ENCODE data around the gene CD244.

The CD244 gene

GRCh38 chr1:160844447-160845232 lies 18.0 kb downstream of the CD244 start:
- no peak for DNase-seq

GRCh38 chr1:160841079-160841478 lies 21.6 kb downstream of the CD244 start:
- no peak for DNase-seq

GRCh38 chr1:160839746-160840145 lies 22.9 kb downstream of the CD244 start:
- no peak for DNase-seq

GRCh38 chr1:160838888-160839287 lies 23.8 kb downstream of the CD244 start:
- DNase-seq = no peak

- DNase-seq = peak; percentile 54
These were observed 25.0 kb downstream of the CD244 start for GRCh38 chr1:160837558-160838205.

GRCh38 chr1:160836981-160837557 lies 25.6 kb downstream of the CD244 start:
- DNase-seq = peak; percentile 21

DNA sequence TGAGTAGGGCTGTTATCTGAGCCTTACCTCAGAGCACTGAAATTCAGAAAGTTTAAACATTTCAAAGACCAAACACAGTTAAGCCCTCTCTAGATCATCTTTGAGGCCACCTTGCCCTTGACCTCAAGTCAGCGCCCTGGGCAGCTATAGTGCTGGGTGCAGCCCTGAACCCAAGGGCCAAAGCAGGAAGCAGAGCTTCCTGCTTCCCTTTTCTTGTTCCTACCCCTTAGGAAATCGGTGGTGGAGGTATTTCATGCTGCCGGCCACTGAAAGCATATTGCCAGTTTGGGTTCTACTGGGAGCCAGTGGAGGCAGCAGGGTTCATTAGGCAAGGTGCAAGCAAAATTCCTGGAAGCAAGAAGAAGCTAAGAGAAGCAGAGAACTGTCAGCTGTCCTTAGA lies 26.1 kb downstream of the CD244 start:
- DNase-seq = no peak

GRCh38 chr1:160835751-160836150 lies 26.9 kb downstream of the CD244 start:
- no peak for DNase-seq

DNA sequence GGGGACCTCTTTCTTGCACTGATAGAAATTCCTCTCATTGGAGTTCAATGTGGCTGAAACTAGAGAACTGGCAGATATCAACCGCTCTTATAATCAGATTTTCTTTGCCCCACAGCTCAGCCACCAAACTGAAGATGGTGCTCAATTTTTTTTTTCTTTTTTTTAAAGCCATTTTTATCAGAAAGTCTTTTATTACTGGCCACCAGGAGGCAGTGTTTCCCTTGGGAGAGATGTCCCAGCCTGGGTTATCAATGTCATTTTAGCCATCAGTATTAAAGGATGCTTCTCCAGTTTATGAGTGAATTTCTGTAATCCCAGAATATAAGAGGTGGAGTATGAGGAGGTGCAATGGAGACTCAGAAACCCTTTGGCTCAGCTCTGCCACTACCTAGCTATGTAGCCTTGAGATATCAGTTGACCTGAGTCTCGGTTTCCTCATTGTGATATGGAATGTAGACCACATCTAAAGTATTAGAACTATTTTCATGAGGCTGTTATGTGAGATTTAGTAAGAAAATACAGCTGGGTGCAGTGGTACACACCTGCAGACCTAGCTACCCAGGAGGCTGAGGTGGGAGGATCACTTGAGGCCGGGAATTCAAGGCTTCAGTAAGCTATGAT lies 27.6 kb downstream of the CD244 start:
- no peak for DNase-seq

DNA sequence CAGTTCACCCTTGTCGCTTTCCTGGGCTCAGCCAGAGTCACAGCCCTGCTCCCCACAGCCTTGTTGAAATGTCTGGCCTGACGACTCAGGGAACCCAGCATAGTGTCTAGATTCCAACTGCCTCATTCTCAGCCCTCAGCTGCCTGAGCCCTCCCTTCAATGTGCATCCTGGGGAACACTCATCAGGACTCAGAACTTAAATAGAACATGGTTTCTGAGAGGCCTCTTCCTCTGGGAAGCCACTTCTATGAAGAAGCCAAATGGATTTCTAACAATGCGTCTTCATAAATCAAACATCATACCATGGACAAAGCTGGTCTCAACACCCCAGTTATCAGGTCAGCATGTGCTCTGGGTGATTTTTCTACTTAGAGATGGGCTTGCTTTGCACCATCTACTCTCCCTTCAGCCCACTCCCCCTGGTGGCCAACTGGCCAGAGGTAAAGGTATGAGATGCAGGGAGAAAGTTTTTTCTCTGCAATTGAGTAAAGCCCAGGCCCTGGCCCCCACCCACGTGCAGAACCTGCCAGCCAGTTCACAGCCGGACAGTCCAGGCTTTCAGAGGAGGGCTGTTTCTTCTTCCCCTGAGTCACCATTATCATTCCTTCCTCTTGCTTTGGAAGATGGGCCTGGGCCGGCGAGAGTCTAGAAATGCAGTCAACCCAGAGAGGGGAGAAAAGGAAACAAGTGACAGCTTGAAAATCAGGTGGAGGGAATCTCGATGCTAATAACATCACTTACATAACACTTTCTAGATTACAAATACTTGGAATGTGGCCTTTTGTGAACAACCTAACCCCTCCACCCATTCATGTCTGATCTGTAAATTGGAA lies 32.1 kb downstream of the CD244 start:
- DNase-seq = peak; percentile 22

- no peak for DNase-seq
These were observed 32.9 kb downstream of the CD244 start for GRCh38 chr1:160829766-160830165.

GRCh38 chr1:160827418-160827817 lies 35.3 kb downstream of the CD244 start:
- DNase-seq = no peak

GRCh38 chr1:160826546-160826945 lies 36.1 kb downstream of the CD244 start:
- no peak for DNase-seq

GRCh38 chr1:160823296-160823695 lies 39.4 kb downstream of the CD244 start:
- DNase-seq = peak; percentile 36

- DNase-seq = no peak
These were observed 41.1 kb downstream of the CD244 start for GRCh38 chr1:160821627-160822026.

- no peak for DNase-seq
These were observed 43.5 kb downstream of the CD244 start for GRCh38 chr1:160819186-160819585.

DNA sequence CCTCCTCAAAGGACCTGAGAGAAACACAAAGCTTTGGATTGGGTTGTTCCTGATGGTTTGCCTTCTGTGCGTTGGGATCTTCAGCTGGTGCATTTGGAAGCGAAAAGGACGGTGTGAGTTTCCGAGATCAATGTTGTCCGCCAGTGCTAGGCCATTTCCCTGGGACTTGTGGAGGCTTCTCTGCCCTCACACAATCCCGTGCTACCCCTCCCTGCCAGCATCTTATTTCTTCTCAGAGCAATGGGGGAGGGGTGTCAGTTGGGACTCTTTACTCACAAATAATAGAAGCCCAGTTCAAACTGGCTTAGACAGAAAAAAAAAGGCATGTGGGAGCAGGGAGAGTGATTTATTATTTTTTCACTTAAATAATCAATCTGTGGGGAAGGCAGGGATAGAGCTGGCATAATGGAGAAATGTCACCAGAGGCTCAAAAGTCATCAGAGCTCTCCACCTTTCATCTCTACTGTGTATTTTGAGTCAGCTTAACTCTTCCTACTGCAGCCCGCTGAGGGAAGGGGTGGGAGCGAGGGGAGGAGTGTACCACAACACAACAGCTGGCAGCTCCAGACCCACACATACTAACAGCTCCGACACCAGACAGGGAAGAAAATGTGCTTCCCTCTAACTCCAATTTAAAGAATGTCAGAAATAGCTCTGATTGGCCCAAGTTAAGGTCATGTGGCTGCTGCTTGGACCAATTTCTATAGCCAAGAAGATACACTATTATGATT lies 44.3 kb downstream of the CD244 start:
- no peak for DNase-seq

GRCh38 chr1:160814856-160815255 lies 47.8 kb downstream of the CD244 start:
- no peak for DNase-seq

DNA sequence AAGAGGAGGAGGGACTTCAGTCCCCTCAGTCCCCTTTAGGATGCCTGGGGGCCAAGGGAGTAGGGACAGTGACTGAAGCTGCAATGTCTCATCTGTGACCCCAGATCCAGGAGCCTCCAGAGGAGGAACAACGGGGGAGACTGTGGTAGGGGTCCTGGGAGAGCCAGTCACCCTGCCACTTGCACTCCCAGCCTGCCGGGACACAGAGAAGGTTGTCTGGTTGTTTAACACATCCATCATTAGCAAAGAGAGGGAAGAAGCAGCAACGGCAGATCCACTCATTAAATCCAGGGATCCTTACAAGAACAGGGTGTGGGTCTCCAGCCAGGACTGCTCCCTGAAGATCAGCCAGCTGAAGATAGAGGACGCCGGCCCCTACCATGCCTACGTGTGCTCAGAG lies 48.4 kb downstream of the CD244 start:
- no peak for DNase-seq

GRCh38 chr1:160813215-160813614 lies 49.5 kb downstream of the CD244 start:
- no peak for DNase-seq

- DNase-seq = no peak
These were observed 51.5 kb downstream of the CD244 start for GRCh38 chr1:160811147-160811546.

DNA sequence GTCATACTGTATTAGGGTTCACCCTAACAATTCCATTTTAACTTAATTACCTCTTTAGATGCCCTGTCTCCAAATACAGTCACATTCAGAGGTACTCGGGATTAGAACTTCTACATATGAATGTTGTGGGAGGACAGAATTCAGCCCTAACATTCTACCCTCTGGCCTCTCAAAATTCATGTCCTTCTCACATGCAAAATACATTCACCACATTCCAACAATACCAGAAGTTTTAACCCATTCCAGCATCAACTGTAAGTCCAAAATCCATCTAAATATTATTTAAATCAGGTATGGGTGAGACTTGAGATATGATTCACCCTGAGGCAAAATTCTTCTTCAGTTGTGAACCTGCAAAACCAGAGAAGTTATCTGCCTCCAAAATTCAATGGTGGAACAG lies 52.2 kb downstream of the CD244 start:
- DNase-seq = no peak

Data from retina (tissue), 1 donor.